Thyroid gland (tissue), 4 donors: ENCODE results near the gene CCDC85C.

Source experiments
- CTCF ChIP-seq, 6 experiments: fragments of 200-600 bp in 3 of 6; fragments of 450-650 bp in 3 of 6; sonication (generic) in 3 of 6; IDR thresholded peaks; one replicate each; pipeline ENCODE4 v1.5.1; 2016 to 2019; ENCODE audit warnings: antibody characterized with exemption in 6 of 6, mild to moderate bottlenecking in 2 of 6, inconsistent platforms in 1 of 6, moderate library complexity in 1 of 6
- POLR2A ChIP-seq, 2 donors: fragments of 450-650 bp; IDR thresholded peaks; one replicate each; pipeline ENCODE4 v1.6.1; 2017; ENCODE audit warnings: antibody characterized with exemption in 2 of 2, mild to moderate bottlenecking in 2 of 2, moderate library complexity in 1 of 2

- TF ChIP-seq CTCF (IDR thresholded peaks at IDR 0.05) (no peak), POLR2A (IDR thresholded peaks at IDR 0.05) (no peak)
Measured at GRCh38 chr14:99587460-99588278, 16.3 kb downstream of the CCDC85C start.
